HG02938 (cell line): Measurements from ENCODE around the gene DGCR6.
"Not testable (repeated sequence)": the region's sequence is repeated elsewhere in the genome, so short reads cannot be mapped to it uniquely, and the experiment has no call there.

Experiments used
- ATAC-seq: cut with Tn5 transposase; IDR thresholded peaks from one replicate; pipeline ENCODE4 v1.9.1; 2021; ENCODE audit warnings: mild to moderate bottlenecking, moderate library complexity; ENCODE audit not compliant: unreplicated experiment

The DGCR6 gene

DNA sequence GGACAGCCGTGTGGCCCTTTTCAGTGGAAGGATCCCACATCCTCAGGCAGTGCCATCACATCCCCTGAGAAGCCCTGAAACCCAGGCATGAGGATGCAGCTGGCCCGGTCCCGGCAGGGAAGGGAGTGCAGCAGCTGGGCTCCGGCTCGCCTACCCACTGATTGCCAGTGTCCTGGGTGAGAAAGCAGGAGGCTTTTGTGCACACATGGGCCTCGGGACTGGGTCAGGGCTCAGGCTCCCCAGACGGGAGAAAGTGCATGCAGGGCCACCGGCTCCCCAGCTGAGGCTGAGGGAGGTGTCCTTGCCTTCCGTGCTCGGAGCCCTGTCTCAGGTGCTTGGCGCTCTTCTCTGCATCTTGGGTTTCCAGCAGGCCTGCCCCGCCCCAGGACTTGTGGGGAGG lies 53.6 kb downstream of the DGCR6 start:
- ATAC-seq: not testable (repeated sequence)

DNA sequence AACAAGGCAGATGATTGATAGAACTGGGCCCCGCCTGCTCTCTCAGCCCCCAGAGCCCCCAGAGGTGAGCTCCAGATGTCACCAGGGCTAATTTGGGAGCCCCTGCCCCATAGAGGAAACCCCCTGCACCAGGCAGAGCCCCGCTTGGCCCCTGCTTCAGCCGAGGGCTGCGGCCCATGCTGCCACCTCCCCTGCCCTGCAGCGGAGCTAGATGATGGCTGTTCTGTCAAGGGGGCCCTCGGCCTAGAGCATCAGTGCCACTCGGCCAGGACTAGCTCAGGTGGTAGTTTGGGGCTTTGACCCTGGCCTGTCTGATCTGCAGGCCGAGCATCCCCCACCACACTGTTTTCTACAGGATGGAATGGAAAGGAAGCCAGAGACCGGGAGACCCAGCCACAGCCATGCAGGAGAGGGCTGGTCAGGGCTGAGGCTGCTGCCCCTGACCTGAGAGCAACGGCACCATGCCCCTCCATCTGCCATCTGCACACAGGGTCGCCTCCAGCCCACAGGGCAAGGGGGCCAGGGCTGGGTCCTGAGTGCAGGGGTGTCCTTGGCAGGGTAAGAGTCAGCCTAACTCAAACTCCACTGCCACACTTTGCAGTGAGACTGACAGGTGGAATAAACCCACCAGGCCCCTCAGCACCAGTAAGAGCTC lies 54.2 kb downstream of the DGCR6 start:
- not testable (repeated sequence) for ATAC-seq

DNA sequence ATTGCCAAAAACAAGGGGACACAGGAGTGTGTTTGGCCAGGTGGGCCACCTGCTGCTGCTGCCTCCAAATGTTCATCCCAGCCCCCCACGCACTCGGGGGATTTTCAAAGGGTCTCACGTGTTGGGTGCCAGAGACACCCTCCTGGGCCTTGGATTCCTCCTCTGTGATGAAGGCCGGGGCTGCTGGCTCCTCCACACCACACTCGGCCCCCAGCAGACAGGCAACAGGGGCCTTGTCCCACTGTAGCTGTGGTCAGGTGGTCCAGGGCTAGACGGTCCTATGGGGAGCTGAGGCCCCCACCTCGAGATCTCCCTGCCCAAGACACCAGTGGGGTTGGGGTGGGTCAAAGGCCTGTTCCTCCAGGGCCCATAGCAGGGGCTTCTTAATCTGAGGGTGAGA lies 55.1 kb downstream of the DGCR6 start:
- ATAC-seq: not testable (repeated sequence)
